ENCODE measurements around the gene ZNF608. TPM values are rescaled to one million over a fixed set of nuclear protein-coding genes. Genes with fewer than 3 reads are reported as not detected.

Gene ZNF608
- total RNA-seq, 1 experiment from 2014 or later = 1.9 TPM

- Histone ChIP-seq H3K36me3 (ENCODE audit: insufficient read depth, low read length, poor library complexity, severe bottlenecking) (no peaks in the 10 kb centered on the region), H3K27me3 (replicated peaks; ENCODE audit: insufficient read depth, low read depth, low read length, poor library complexity) (peaks cover 3% of the 10 kb centered on the region), H3K27ac (ENCODE audit: low read depth, low read length, poor library complexity, severe bottlenecking) (peak overlapping the region; percentile 78), H3K9me3 (ENCODE audit: low read depth, low read length, poor library complexity, severe bottlenecking) (no peaks in the 10 kb centered on the region), H3K4me1 (ENCODE audit: insufficient read depth, low read length, poor library complexity, severe bottlenecking) (peaks cover 14% of the 10 kb centered on the region), H3K4me3 (ENCODE audit: low read depth, low read length, poor library complexity, severe bottlenecking) (peak overlapping the region; percentile 53)
- intact Hi-C loops (cut with micrococcal nuclease; ENCODE audit: unreplicated experiment) = loop anchor here (5.0 kb wide), 1 partner anchor 260 kb away; no protein-coding TSS in a partner anchor
- BruUV-seq (replicated peaks) = no TSS peak
- TF ChIP-seq EZH2 (IDR thresholded peaks at IDR 0.05; ENCODE audit: borderline replicate concordance, low read depth, low read length, poor library complexity, severe bottlenecking) (no peak), CTCF (conservative IDR thresholded peaks at IDR 0.05; ENCODE audit: low read depth, low read length) (no peak)
- DNase-seq (ENCODE audit: low spot score) = peak; percentile 84
- CTCF ChIA-PET = interaction anchor here (0.9 kb wide), 1 partner anchor 8 kb away, joined by 5 read pairs; no protein-coding TSS in a partner anchor
- POLR2A ChIA-PET (ENCODE audit: low non-redundant PET) = interaction anchor here (0.5 kb wide), 1 partner anchor 240 kb away, joined by 8 read pairs; no protein-coding TSS in a partner anchor
These were observed 714 bp upstream of the ZNF608 start for GRCh38 chr5:124746916-124747790.

- no peak for DNase-seq (ENCODE audit: low spot score)
- H3K4me3 ChIP-seq (ENCODE audit: low read depth, low read length, poor library complexity, severe bottlenecking) = peak overlapping the region; percentile 53
- no peaks in the 10 kb centered on the region for H3K9me3 ChIP-seq (ENCODE audit: low read depth, low read length, poor library complexity, severe bottlenecking)
- no TSS peak for BruUV-seq (replicated peaks)
- ChIA-PET POLR2A (ENCODE audit: low non-redundant PET) (no interaction called here), CTCF (no interaction called here)
- H3K27me3 ChIP-seq (replicated peaks; ENCODE audit: insufficient read depth, low read depth, low read length, poor library complexity) = peaks cover 3% of the 10 kb centered on the region
- peaks cover 15% of the 10 kb centered on the region for H3K4me1 ChIP-seq (ENCODE audit: insufficient read depth, low read length, poor library complexity, severe bottlenecking)
- TF ChIP-seq CTCF (conservative IDR thresholded peaks at IDR 0.05; ENCODE audit: low read depth, low read length) = no peak
- no peak for TF ChIP-seq EZH2 (IDR thresholded peaks at IDR 0.05; ENCODE audit: borderline replicate concordance, low read depth, low read length, poor library complexity, severe bottlenecking)
- intact Hi-C loops (cut with micrococcal nuclease; ENCODE audit: unreplicated experiment) = loop anchor here (5.0 kb wide), 1 partner anchor 262 kb away; no protein-coding TSS in a partner anchor
- H3K36me3 ChIP-seq (ENCODE audit: insufficient read depth, low read length, poor library complexity, severe bottlenecking) = no peaks in the 10 kb centered on the region
- peak overlapping the region; percentile 38 for H3K27ac ChIP-seq (ENCODE audit: low read depth, low read length, poor library complexity, severe bottlenecking)
These were observed 1.2 kb downstream of the ZNF608 start for GRCh38 chr5:124745007-124745927.

GRCh38 chr5:124744170-124744971, 2.1 kb downstream of the ZNF608 start:
- peaks cover 16% of the 10 kb centered on the region for H3K4me1 ChIP-seq (ENCODE audit: insufficient read depth, low read length, poor library complexity, severe bottlenecking)
- no peak overlapping the region for H3K4me3 ChIP-seq (ENCODE audit: low read depth, low read length, poor library complexity, severe bottlenecking)
- CTCF ChIA-PET = no interaction called here
- BruUV-seq (replicated peaks) = no TSS peak
- H3K9me3 ChIP-seq (ENCODE audit: low read depth, low read length, poor library complexity, severe bottlenecking) = no peaks in the 10 kb centered on the region
- H3K27me3 ChIP-seq (replicated peaks; ENCODE audit: insufficient read depth, low read depth, low read length, poor library complexity) = peaks cover 3% of the 10 kb centered on the region
- intact Hi-C loops (cut with micrococcal nuclease; ENCODE audit: unreplicated experiment) = no loop called here
- POLR2A ChIA-PET (ENCODE audit: low non-redundant PET) = no interaction called here
- TF ChIP-seq CTCF (conservative IDR thresholded peaks at IDR 0.05; ENCODE audit: low read depth, low read length) = no peak
- no peak for TF ChIP-seq EZH2 (IDR thresholded peaks at IDR 0.05; ENCODE audit: borderline replicate concordance, low read depth, low read length, poor library complexity, severe bottlenecking)
- H3K27ac ChIP-seq (ENCODE audit: low read depth, low read length, poor library complexity, severe bottlenecking) = no peak overlapping the region
- no peaks in the 10 kb centered on the region for H3K36me3 ChIP-seq (ENCODE audit: insufficient read depth, low read length, poor library complexity, severe bottlenecking)
- no peak for DNase-seq (ENCODE audit: low spot score)

Data from A673 (cell line).